ENCODE data around the gene MPST.

DNA sequence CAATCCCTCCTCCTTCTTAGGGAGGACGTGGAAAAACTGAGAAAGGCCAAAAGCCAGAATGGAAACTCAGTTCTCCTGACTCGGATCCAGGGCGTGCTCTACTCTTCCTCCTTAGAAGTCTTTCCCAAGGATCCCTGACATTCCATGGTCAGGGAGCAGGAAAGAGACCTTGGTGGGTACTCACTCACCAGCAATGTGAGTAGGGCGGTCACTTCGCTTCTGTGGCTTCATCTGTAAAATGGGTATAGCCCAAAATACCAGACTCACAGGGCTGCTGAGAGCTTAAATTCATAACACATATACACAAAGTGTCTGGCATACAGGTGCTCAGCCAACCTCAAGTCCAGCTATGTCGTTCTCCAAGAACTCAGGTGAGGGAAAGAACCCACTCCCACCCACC lies 31.4 kb downstream of the MPST start:
- TF ChIP-seq, protein P1, sequence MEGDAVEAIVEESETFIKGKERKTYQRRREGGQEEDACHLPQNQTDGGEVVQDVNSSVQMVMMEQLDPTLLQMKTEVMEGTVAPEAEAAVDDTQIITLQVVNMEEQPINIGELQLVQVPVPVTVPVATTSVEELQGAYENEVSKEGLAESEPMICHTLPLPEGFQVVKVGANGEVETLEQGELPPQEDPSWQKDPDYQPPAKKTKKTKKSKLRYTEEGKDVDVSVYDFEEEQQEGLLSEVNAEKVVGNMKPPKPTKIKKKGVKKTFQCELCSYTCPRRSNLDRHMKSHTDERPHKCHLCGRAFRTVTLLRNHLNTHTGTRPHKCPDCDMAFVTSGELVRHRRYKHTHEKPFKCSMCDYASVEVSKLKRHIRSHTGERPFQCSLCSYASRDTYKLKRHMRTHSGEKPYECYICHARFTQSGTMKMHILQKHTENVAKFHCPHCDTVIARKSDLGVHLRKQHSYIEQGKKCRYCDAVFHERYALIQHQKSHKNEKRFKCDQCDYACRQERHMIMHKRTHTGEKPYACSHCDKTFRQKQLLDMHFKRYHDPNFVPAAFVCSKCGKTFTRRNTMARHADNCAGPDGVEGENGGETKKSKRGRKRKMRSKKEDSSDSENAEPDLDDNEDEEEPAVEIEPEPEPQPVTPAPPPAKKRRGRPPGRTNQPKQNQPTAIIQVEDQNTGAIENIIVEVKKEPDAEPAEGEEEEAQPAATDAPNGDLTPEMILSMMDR (IDR thresholded peaks at IDR 0.05; ENCODE audit: insufficient read depth, low read length, poor library complexity, severe bottlenecking), result no peak
- no peak for TF ChIP-seq EZH2phosphoT487 (conservative IDR thresholded peaks at IDR 0.05; ENCODE audit: low read length)

All from SU-DHL-6 (cell line).